IMR-90 (cell line): ENCODE measurements around the gene GOLGA1. TPM values are rescaled to one million over a fixed set of nuclear protein-coding genes. Genes with fewer than 3 reads are reported as not detected.

Experiments
- ATAC-seq: fragments of 200-7000 bp; cut with Tn5 transposase; 2 replicates; pipeline ENCODE4 v1.9.1; 2020; ENCODE audit warnings: low read depth, mild to moderate bottlenecking, moderate library complexity
- BruUV-seq: library from RNA; stranded (reverse); fragments of 400-500 nt; replicated peaks from 2 replicates; lab custom pipeline; 2021; lab: Mats Ljungman, UMichigan
- CTCF ChIA-PET: fragments of 300-600 bp; formaldehyde crosslinking; extraction: SDS; loops from one replicate; lab custom pipeline; 2021; ENCODE audit warnings: antibody characterized with exemption; lab: Yijun Ruan, JAX
- POLR2A ChIA-PET: fragments of 300-600 bp; sonication (Branson Sonifier 250); formaldehyde crosslinking; loops from one replicate; lab custom pipeline; 2022; ENCODE audit warnings: antibody characterized with exemption; ENCODE audit not compliant: unreplicated experiment; lab: Charles Lee
- DNase-seq: peaks from one replicate; pipeline ENCODE4 v3.0.0; 2013
- H2AFZ ChIP-seq: replicated peaks from 2 replicates; pipeline ENCODE3; 2013; ENCODE audit warnings: low read length, mild to moderate bottlenecking; ENCODE audit not compliant: poor library complexity
- H2AK5ac ChIP-seq: 2 replicates; pipeline ENCODE4 v1.6.1; 2013; ENCODE audit warnings: low read depth, low read length, inconsistent platforms
- H2AK9ac ChIP-seq: replicated peaks from 2 replicates; pipeline ENCODE3; 2013; ENCODE audit warnings: mild to moderate bottlenecking, low read depth, low read length, moderate library complexity; ENCODE audit not compliant: poor library complexity
- H2BK120ac ChIP-seq: 2 replicates; pipeline ENCODE4 v1.6.1; 2013; ENCODE audit warnings: low read depth, low read length, inconsistent platforms
- H2BK15ac ChIP-seq: 3 replicates; pipeline ENCODE4 v1.6.1; 2013; ENCODE audit warnings: low read depth, low read length, inconsistent platforms
- H2BK20ac ChIP-seq: 2 replicates; pipeline ENCODE4 v1.6.1; 2013; ENCODE audit warnings: low read depth, mild to moderate bottlenecking, inconsistent platforms, low read length, moderate library complexity
- H2BK5ac ChIP-seq: 2 replicates; pipeline ENCODE4 v1.6.1; 2013; ENCODE audit warnings: mild to moderate bottlenecking, low read depth, low read length, inconsistent platforms; ENCODE audit not compliant: poor library complexity, severe bottlenecking
- H3K14ac ChIP-seq: replicated peaks from 2 replicates; pipeline ENCODE4 v1.6.1; 2013; ENCODE audit warnings: low read depth, low read length, inconsistent platforms
- H3K18ac ChIP-seq: 2 replicates; pipeline ENCODE4 v1.6.1; 2013; ENCODE audit warnings: low read depth, low read length, control low read depth
- H3K23ac ChIP-seq: 2 replicates; pipeline ENCODE4 v1.6.1; 2013; ENCODE audit warnings: low read depth, low read length, inconsistent platforms
- H3K27ac ChIP-seq: 2 replicates; pipeline ENCODE4 v1.5.1; 2013; ENCODE audit warnings: mild to moderate bottlenecking, control low read depth, low read length; ENCODE audit not compliant: insufficient read depth
- H3K27me3 ChIP-seq: 2 replicates; pipeline ENCODE4 v1.6.1; 2013; ENCODE audit warnings: low read length; ENCODE audit not compliant: control insufficient read depth, insufficient read depth
- H3K36me3 ChIP-seq: 2 replicates; pipeline ENCODE4 v1.6.1; 2013; ENCODE audit warnings: low read length, mixed read lengths; ENCODE audit not compliant: control insufficient read depth, insufficient read depth
- H3K4ac ChIP-seq: 2 replicates; pipeline ENCODE4 v1.6.1; 2013; ENCODE audit warnings: low read depth, low read length, inconsistent platforms
- H3K4me1 ChIP-seq: 2 replicates; pipeline ENCODE4 v1.6.1; 2013; ENCODE audit warnings: low read length, mixed read lengths; ENCODE audit not compliant: control insufficient read depth, insufficient read depth
- H3K4me2 ChIP-seq: 2 replicates; pipeline ENCODE4 v1.6.1; 2013; ENCODE audit warnings: low read depth, mild to moderate bottlenecking, control low read depth, low read length, moderate library complexity
- H3K4me3 ChIP-seq: 2 replicates; pipeline ENCODE4 v1.5.1; 2013; ENCODE audit warnings: low read depth, mild to moderate bottlenecking, control low read depth, low read length, moderate library complexity; ENCODE audit not compliant: insufficient read depth
- H3K56ac ChIP-seq: 2 replicates; pipeline ENCODE4 v1.6.1; 2013; ENCODE audit warnings: low read length, inconsistent platforms; ENCODE audit not compliant: insufficient read depth; ENCODE audit errors: extremely low read depth
- H3K79me1 ChIP-seq, 2 experiments: 2 replicates each; pipeline ENCODE4 v1.6.1; 2013; ENCODE audit warnings: low read length in 2 of 2, inconsistent platforms in 1 of 2, low read depth in 1 of 2
- H3K9ac ChIP-seq: 2 replicates; pipeline ENCODE4 v1.6.1; 2013; ENCODE audit warnings: low read depth, low read length, control low read depth
- H3K9me1 ChIP-seq: 2 replicates; pipeline ENCODE4 v1.6.1; 2013; ENCODE audit warnings: low read length, inconsistent platforms; ENCODE audit not compliant: insufficient read depth
- H3K9me3 ChIP-seq: 2 replicates; pipeline ENCODE4 v1.6.1; 2013; ENCODE audit warnings: low read length; ENCODE audit not compliant: control insufficient read depth, insufficient read depth
- H4K20me1 ChIP-seq: 2 replicates; pipeline ENCODE4 v1.6.1; 2013; ENCODE audit warnings: low read length, inconsistent platforms; ENCODE audit not compliant: insufficient read depth
- H4K5ac ChIP-seq: 2 replicates; pipeline ENCODE4 v1.6.1; 2013; ENCODE audit warnings: mild to moderate bottlenecking, low read depth, low read length, control low read depth
- H4K8ac ChIP-seq, 2 experiments: 2 replicates each; pipeline ENCODE4 v1.6.1; 2013; ENCODE audit warnings: low read depth in 2 of 2, low read length in 2 of 2, control low read depth in 1 of 2, inconsistent platforms in 1 of 2
- H4K91ac ChIP-seq: 2 replicates; pipeline ENCODE4 v1.6.1; 2013; ENCODE audit warnings: low read depth, low read length, inconsistent platforms; ENCODE audit not compliant: insufficient read depth
- RCOR1 ChIP-seq: IDR thresholded peaks from 2 replicates; pipeline ENCODE4 v1.6.1; 2012; ENCODE audit warnings: mild to moderate bottlenecking, low read length, improper control_type of control experiment; ENCODE audit not compliant: insufficient replicate concordance
- WGBS, 2 experiments: methylation state at CpG; one replicate each; pipeline versions ENCODE4 v1.1.5 to v1.1.7; 2013; ENCODE audit warnings: missing lambda C conversion rate in 2 of 2; ENCODE audit not compliant: insufficient read length in 1 of 2; ENCODE audit errors: extremely low coverage in 2 of 2; 5-methylcytosine and 5-hydroxymethylcytosine counted together
- dilution Hi-C: fragments of 300-500 bp; cut with HindIII; formaldehyde crosslinking; loops from one replicate; pipeline ENCODE4 v1.14.3; 2018; ENCODE audit warnings: low sequenced_read_pairs; ENCODE audit not compliant: unreplicated experiment
- in situ Hi-C: fragments of 300-500 bp; cut with MboI; formaldehyde crosslinking; loops from 3 replicates; pipeline ENCODE4 v1.14.3; 2019; ENCODE audit warnings: low sequenced_read_pairs, inconsistent platforms, mixed read lengths
- intact Hi-C: fragments of 100-400 bp; cut with micrococcal nuclease; formaldehyde crosslinking; loops from 2 replicates; pipeline ENCODE4 v1.10.0; 2022
- polyA plus RNA-seq, 3 experiments: library from polyadenylated mRNA; depleted of rRNA; stranded (reverse); fragments of >200 nt; gene quantifications; 2 replicates each; pipeline ENCODE4 v1.2.3, GENCODE V29; 2012; ENCODE audit warnings: low replicate concordance in 1 of 3
- total RNA-seq: library from RNA; depleted of rRNA; stranded (reverse); fragments of >200 nt; gene quantifications from 2 replicates; pipeline ENCODE4 v1.2.3, GENCODE V29; 2012

Gene GOLGA1
- total and polyA plus RNA-seq, 2 of the 4 experiments (the other 2 are of a cell fraction), result 10.6 to 12.7 TPM

DNA sequence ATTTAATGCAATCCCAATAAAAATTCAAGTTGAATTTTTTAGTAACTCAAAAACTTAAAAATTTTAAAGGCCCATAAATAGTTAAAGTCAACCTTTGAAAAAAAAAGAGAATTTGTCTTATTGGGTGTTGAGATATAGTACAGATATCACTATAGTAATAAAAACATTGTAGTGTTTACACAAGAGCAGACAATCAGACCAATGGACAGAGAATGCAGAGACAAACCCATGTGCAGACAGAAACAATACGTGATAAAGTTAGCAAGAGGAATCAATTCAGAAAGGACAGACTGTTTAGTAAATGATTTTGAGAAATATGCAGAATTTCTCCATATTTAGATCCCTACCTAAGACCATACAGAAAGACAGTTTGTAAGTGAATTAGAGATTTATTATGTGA is 33.9 kb downstream of the GOLGA1 start:
- intact Hi-C loops, result no loop called here
- no peak overlapping the region for H2BK20ac ChIP-seq
- H4K20me1 ChIP-seq, result no peaks in the 10 kb centered on the region
- in situ Hi-C loops, result loop anchor here (25.0 kb wide), 1 partner anchor 455 kb away; no protein-coding TSS in a partner anchor
- no peak overlapping the region for H4K8ac ChIP-seq
- H3K56ac ChIP-seq, result no peak overlapping the region
- dilution Hi-C loops, result no loop called here
- no peaks in the 10 kb centered on the region for H3K4me1 ChIP-seq
- H2AFZ ChIP-seq, result no peak overlapping the region
- no peak overlapping the region for H2AK9ac ChIP-seq
- CTCF ChIA-PET, result no interaction called here
- 0 out of 4 replicates have a peak, but pooled peaks cover 0 to 3% of the 10 kb centered on the region in 2 experiments for H3K79me1 ChIP-seq
- H3K36me3 ChIP-seq, result peaks cover 24% of the 10 kb centered on the region
- 0 out of 2 replicates have a peak, but pooled peaks cover 6% of the 10 kb centered on the region for H3K9me1 ChIP-seq
- DNase-seq (no peak), ATAC-seq (no peak)
- H4K5ac ChIP-seq, result no peak overlapping the region
- no peak overlapping the region for H3K9ac ChIP-seq
- no CpG with 5 or more reads among the region's 1 CpG for WGBS, 2 experiments
- no peak overlapping the region for H4K91ac ChIP-seq
- no peak overlapping the region for H3K14ac ChIP-seq
- H3K27ac ChIP-seq, result no peak overlapping the region
- POLR2A ChIA-PET, result no interaction called here
- no peak overlapping the region for H2BK120ac ChIP-seq
- no peak overlapping the region for H2BK15ac ChIP-seq
- no peak overlapping the region for H3K4me2 ChIP-seq
- H2BK5ac ChIP-seq, result no peak overlapping the region
- H3K27me3 ChIP-seq, result no peaks in the 10 kb centered on the region
- no peak overlapping the region for H2AK5ac ChIP-seq
- no TSS peak for BruUV-seq
- TF ChIP-seq RCOR1, result no peak
- H3K23ac ChIP-seq, result no peak overlapping the region
- H3K18ac ChIP-seq, result no peak overlapping the region
- H3K4ac ChIP-seq, result no peak overlapping the region
- no peaks in the 10 kb centered on the region for H3K9me3 ChIP-seq
- H3K4me3 ChIP-seq, result no peak overlapping the region
